Measurements from ENCODE around the gene RNF182.
"Not testable (repeated sequence)": the region's sequence is repeated elsewhere in the genome, so short reads cannot be mapped to it uniquely, and the experiment has no call there.

The RNF182 gene

GRCh38 chr6:14001329-14002012 lies 76.7 kb downstream of the RNF182 start:
- DNase-seq (ENCODE audit: low read depth in 2 of 2): peak; percentile 97

- no peak for DNase-seq (ENCODE audit: low read depth in 2 of 2)
These were observed 77.6 kb downstream of the RNF182 start for GRCh38 chr6:14002176-14002947.

GRCh38 chr6:14004258-14004657 lies 79.5 kb downstream of the RNF182 start:
- no peak for DNase-seq (ENCODE audit: low read depth in 2 of 2)

GRCh38 chr6:14008809-14009208 lies 84.1 kb downstream of the RNF182 start:
- DNase-seq (ENCODE audit: low read depth in 2 of 2): no peak

GRCh38 chr6:14009431-14009830 lies 84.7 kb downstream of the RNF182 start:
- no peak for DNase-seq (ENCODE audit: low read depth in 2 of 2)

- no peak for DNase-seq (ENCODE audit: low read depth in 2 of 2)
These were observed 85.5 kb downstream of the RNF182 start for GRCh38 chr6:14010275-14010674.

GRCh38 chr6:14012313-14013030 lies 87.7 kb downstream of the RNF182 start:
- no peak for DNase-seq (ENCODE audit: low read depth in 2 of 2)

GRCh38 chr6:14015964-14016363 lies 91.2 kb downstream of the RNF182 start:
- no peak for DNase-seq (ENCODE audit: low read depth in 2 of 2)

GRCh38 chr6:14016432-14016831 lies 91.7 kb downstream of the RNF182 start:
- DNase-seq (ENCODE audit: low read depth in 2 of 2): no peak

- DNase-seq (ENCODE audit: low read depth in 2 of 2): no peak
These were observed 92.3 kb downstream of the RNF182 start for GRCh38 chr6:14016935-14017625.

GRCh38 chr6:14017626-14018475 lies 93.1 kb downstream of the RNF182 start:
- DNase-seq (ENCODE audit: low read depth in 2 of 2): no peak

GRCh38 chr6:14018559-14018958 lies 93.8 kb downstream of the RNF182 start:
- DNase-seq (ENCODE audit: low read depth in 2 of 2): not testable (repeated sequence)

GRCh38 chr6:14020551-14020950 lies 95.8 kb downstream of the RNF182 start:
- DNase-seq (ENCODE audit: low read depth in 2 of 2): no peak

GRCh38 chr6:14021449-14021848 lies 96.7 kb downstream of the RNF182 start:
- no peak for DNase-seq (ENCODE audit: low read depth in 2 of 2)

GRCh38 chr6:14022673-14023072 lies 97.9 kb downstream of the RNF182 start:
- DNase-seq (ENCODE audit: low read depth in 2 of 2): no peak

- no peak for DNase-seq (ENCODE audit: low read depth in 2 of 2)
These were observed 99.1 kb downstream of the RNF182 start for GRCh38 chr6:14023855-14024254.

- no peak for DNase-seq (ENCODE audit: low read depth in 2 of 2)
These were observed 100.4 kb downstream of the RNF182 start for GRCh38 chr6:14025160-14025559.

- peak in 1 of 2 experiments; percentile 17 for DNase-seq (ENCODE audit: low read depth in 2 of 2)
These were observed 102.2 kb downstream of the RNF182 start for GRCh38 chr6:14026831-14027539.

GRCh38 chr6:14028631-14029030 lies 103.9 kb downstream of the RNF182 start:
- no peak for DNase-seq (ENCODE audit: low read depth in 2 of 2)

GRCh38 chr6:14029605-14030004 lies 104.9 kb downstream of the RNF182 start:
- DNase-seq (ENCODE audit: low read depth in 2 of 2): no peak

Data from fibroblast of skin of left quadriceps (primary cell).